ENCODE results near the gene TLL2. TPM values are rescaled to one million over a fixed set of nuclear protein-coding genes. Genes with fewer than 3 reads are reported as not detected.

The TLL2 gene
- total RNA-seq, 2 experiments from 2014 or later, result 0.09 to 0.18 TPM

- Mint-ChIP-seq H3K27ac (no peak overlapping the region), H3K4me1 (ENCODE audit: low read depth) (no peaks in the 10 kb centered on the region), H3K9me3 (no peaks in the 10 kb centered on the region), H3K4me3 (no peak overlapping the region), H3K36me3 (ENCODE audit: low read depth) (no peaks in the 10 kb centered on the region), H3K27me3 (peaks cover 4% of the 10 kb centered on the region)
- ChIA-PET POLR2A (interaction anchor here (0.6 kb wide), 1 partner anchor 46 kb away, joined by 3 read pairs; no protein-coding TSS in a partner anchor), CTCF (no interaction called here)
- TF ChIP-seq, protein P1, sequence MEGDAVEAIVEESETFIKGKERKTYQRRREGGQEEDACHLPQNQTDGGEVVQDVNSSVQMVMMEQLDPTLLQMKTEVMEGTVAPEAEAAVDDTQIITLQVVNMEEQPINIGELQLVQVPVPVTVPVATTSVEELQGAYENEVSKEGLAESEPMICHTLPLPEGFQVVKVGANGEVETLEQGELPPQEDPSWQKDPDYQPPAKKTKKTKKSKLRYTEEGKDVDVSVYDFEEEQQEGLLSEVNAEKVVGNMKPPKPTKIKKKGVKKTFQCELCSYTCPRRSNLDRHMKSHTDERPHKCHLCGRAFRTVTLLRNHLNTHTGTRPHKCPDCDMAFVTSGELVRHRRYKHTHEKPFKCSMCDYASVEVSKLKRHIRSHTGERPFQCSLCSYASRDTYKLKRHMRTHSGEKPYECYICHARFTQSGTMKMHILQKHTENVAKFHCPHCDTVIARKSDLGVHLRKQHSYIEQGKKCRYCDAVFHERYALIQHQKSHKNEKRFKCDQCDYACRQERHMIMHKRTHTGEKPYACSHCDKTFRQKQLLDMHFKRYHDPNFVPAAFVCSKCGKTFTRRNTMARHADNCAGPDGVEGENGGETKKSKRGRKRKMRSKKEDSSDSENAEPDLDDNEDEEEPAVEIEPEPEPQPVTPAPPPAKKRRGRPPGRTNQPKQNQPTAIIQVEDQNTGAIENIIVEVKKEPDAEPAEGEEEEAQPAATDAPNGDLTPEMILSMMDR (IDR thresholded peaks at IDR 0.05), result no peak
- ATAC-seq, result no peak
- DNase-seq, result no peak
- intact Hi-C loops (cut with micrococcal nuclease), result no loop called here
These were observed 144.8 kb downstream of the TLL2 start for GRCh38 chr10:96368971-96369370.

- TF ChIP-seq, protein P1 (IDR thresholded peaks at IDR 0.05), result no peak
- no peak overlapping the region for H3K4me3 Mint-ChIP-seq
- no peaks in the 10 kb centered on the region for H3K9me3 Mint-ChIP-seq
- CTCF ChIA-PET, result interaction anchor here (3.7 kb wide), 1 partner anchor 7 kb away, joined by 25 read pairs; no protein-coding TSS in a partner anchor
- DNase-seq, result no peak
- no peaks in the 10 kb centered on the region for H3K36me3 Mint-ChIP-seq (ENCODE audit: low read depth)
- POLR2A ChIA-PET, result no interaction called here
- intact Hi-C loops (cut with micrococcal nuclease), result no loop called here
- H3K27me3 Mint-ChIP-seq, result no peaks in the 10 kb centered on the region
- ATAC-seq, result no peak
- H3K27ac Mint-ChIP-seq, result no peak overlapping the region
- no peaks in the 10 kb centered on the region for H3K4me1 Mint-ChIP-seq (ENCODE audit: low read depth)
These were observed 146.3 kb downstream of the TLL2 start for GRCh38 chr10:96367470-96367869.

- no peaks in the 10 kb centered on the region for H3K27me3 Mint-ChIP-seq
- DNase-seq, result no peak
- no peaks in the 10 kb centered on the region for H3K4me1 Mint-ChIP-seq (ENCODE audit: low read depth)
- ChIA-PET POLR2A (interaction anchor here (0.9 kb wide), 1 partner anchor 8 kb away, joined by 4 read pairs; no protein-coding TSS in a partner anchor), CTCF (interaction anchor here (0.7 to 3.7 kb wide), 4 partner anchors 8 to 349 kb away, joined by 4 to 25 read pairs (median 5); no protein-coding TSS in a partner anchor)
- intact Hi-C loops (cut with micrococcal nuclease), result no loop called here
- no peak overlapping the region for H3K27ac Mint-ChIP-seq
- no peak overlapping the region for H3K4me3 Mint-ChIP-seq
- TF ChIP-seq, protein P1 (IDR thresholded peaks at IDR 0.05), result no peak
- no peaks in the 10 kb centered on the region for H3K36me3 Mint-ChIP-seq (ENCODE audit: low read depth)
- no peaks in the 10 kb centered on the region for H3K9me3 Mint-ChIP-seq
- ATAC-seq, result no peak
These were observed 147.2 kb downstream of the TLL2 start for GRCh38 chr10:96366508-96366907.

DNA sequence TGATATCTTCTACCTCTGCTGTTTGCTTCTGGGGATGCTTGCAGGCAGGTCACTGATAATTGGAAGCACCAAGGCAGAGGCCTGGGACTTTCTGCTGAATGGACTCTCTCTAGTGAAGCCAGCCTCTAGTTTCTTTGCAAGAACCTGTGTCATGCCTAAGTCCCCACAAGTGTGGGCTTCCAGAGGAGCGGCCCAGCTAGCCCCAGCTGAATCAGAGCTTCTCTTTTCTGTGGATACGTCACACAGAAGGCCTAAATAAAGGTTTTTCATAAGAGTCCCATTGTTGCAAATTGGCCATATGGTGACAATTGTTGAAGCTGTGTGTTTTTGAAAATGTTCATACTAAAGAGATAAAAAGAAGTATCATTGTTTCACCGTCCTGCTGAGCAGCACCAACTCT lies 148.2 kb downstream of the TLL2 start:
- Mint-ChIP-seq H3K27ac (no peak overlapping the region), H3K4me3 (no peak overlapping the region), H3K36me3 (ENCODE audit: low read depth) (no peaks in the 10 kb centered on the region), H3K9me3 (no peaks in the 10 kb centered on the region), H3K27me3 (no peaks in the 10 kb centered on the region), H3K4me1 (ENCODE audit: low read depth) (no peaks in the 10 kb centered on the region)
- ChIA-PET POLR2A (interaction anchor here (0.9 kb wide), 1 partner anchor 9 kb away, joined by 4 read pairs; no protein-coding TSS in a partner anchor), CTCF (interaction anchor here (1.3 to 3.7 kb wide), 2 partner anchors 9 to 349 kb away, joined by 5 to 25 read pairs; no protein-coding TSS in a partner anchor)
- TF ChIP-seq, protein P1 (IDR thresholded peaks at IDR 0.05), result no peak
- DNase-seq (no peak), ATAC-seq (no peak)
- intact Hi-C loops (cut with micrococcal nuclease), result no loop called here

- Mint-ChIP-seq H3K9me3 (no peaks in the 10 kb centered on the region), H3K36me3 (ENCODE audit: low read depth) (no peaks in the 10 kb centered on the region), H3K27ac (no peak overlapping the region), H3K4me1 (ENCODE audit: low read depth) (no peaks in the 10 kb centered on the region), H3K4me3 (no peak overlapping the region), H3K27me3 (peaks cover 8% of the 10 kb centered on the region)
- ATAC-seq (no peak), DNase-seq (no peak)
- TF ChIP-seq, protein P1 (IDR thresholded peaks at IDR 0.05), result no peak
- POLR2A ChIA-PET, result no interaction called here
- intact Hi-C loops (cut with micrococcal nuclease), result no loop called here
- CTCF ChIA-PET, result interaction anchor here (1.2 kb wide), 1 partner anchor 10 kb away, joined by 3 read pairs; no protein-coding TSS in a partner anchor
These were observed 153.0 kb downstream of the TLL2 start for GRCh38 chr10:96360766-96361165.

Data from activated CD8-positive, alpha-beta T cell treated with anti-CD3 and anti-CD28 coated beads for 36 hours (primary cell).